ENCODE measurements around the gene CMTM1.

The CMTM1 gene

GRCh38 chr16:66517586-66518263 is 48.5 kb upstream of the CMTM1 start:
- H3K4me1 ChIP-seq (ENCODE audit: low read length), result peaks cover 65% of the 10 kb centered on the region
- no peak overlapping the region for H2AFZ ChIP-seq (ENCODE audit: low read length)
- H3K9ac ChIP-seq (ENCODE audit: low read length), result peak overlapping the region; percentile 89

GRCh38 chr16:66519482-66520373 is 46.5 kb upstream of the CMTM1 start:
- Histone ChIP-seq H3K79me2 (ENCODE audit: low read length) (peaks cover 35% of the 10 kb centered on the region), H2AFZ (ENCODE audit: low read length) (no peak overlapping the region), H3K9me3 (replicated peaks; ENCODE audit: insufficient read depth, low read length) (no peaks in the 10 kb centered on the region), H3F3A (ENCODE audit: insufficient read depth, low read length) (peaks cover 67% of the 10 kb centered on the region), H3K9me2 (replicated peaks; ENCODE audit: insufficient read depth, low read length) (no peaks in the 10 kb centered on the region), H3K4me2 (ENCODE audit: low read depth, low read length) (no peak overlapping the region), H3K27ac (ENCODE audit: low read length) (peak overlapping the region; percentile 92; the same call in 1 of the 2 replicates), H4K20me1 (ENCODE audit: insufficient read depth, low read length) (no peaks in the 10 kb centered on the region), H3K36me3 (replicated peaks; ENCODE audit: insufficient read depth, low read length) (no peaks in the 10 kb centered on the region), H3K27me3 (replicated peaks; ENCODE audit: insufficient read depth, low read length) (no peaks in the 10 kb centered on the region), H3K4me3 (ENCODE audit: low read length) (no peak overlapping the region), H3K9ac (ENCODE audit: low read length) (no peak overlapping the region), H3K4me1 (ENCODE audit: low read length) (peaks cover 83% of the 10 kb centered on the region)
- no peak for DNase-seq
- TF ChIP-seq, protein P1, sequence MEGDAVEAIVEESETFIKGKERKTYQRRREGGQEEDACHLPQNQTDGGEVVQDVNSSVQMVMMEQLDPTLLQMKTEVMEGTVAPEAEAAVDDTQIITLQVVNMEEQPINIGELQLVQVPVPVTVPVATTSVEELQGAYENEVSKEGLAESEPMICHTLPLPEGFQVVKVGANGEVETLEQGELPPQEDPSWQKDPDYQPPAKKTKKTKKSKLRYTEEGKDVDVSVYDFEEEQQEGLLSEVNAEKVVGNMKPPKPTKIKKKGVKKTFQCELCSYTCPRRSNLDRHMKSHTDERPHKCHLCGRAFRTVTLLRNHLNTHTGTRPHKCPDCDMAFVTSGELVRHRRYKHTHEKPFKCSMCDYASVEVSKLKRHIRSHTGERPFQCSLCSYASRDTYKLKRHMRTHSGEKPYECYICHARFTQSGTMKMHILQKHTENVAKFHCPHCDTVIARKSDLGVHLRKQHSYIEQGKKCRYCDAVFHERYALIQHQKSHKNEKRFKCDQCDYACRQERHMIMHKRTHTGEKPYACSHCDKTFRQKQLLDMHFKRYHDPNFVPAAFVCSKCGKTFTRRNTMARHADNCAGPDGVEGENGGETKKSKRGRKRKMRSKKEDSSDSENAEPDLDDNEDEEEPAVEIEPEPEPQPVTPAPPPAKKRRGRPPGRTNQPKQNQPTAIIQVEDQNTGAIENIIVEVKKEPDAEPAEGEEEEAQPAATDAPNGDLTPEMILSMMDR (IDR thresholded peaks at IDR 0.05; ENCODE audit: low read length), result no peak
- TF ChIP-seq EZH2phosphoT487 (IDR thresholded peaks at IDR 0.05; ENCODE audit: low read length) (no peak), EZH2 (optimal IDR thresholded peaks at IDR 0.05; ENCODE audit: low read depth, low read length) (no peak)

More at GRCh38 chr16:66517586-66518263, 48.5 kb upstream of the CMTM1 start:
- TF ChIP-seq, protein P1 (IDR thresholded peaks at IDR 0.05; ENCODE audit: low read length), result no peak
- no peak for TF ChIP-seq EZH2 (optimal IDR thresholded peaks at IDR 0.05; ENCODE audit: low read depth, low read length)
- TF ChIP-seq EZH2phosphoT487 (IDR thresholded peaks at IDR 0.05; ENCODE audit: low read length), result no peak
- Histone ChIP-seq H4K20me1 (ENCODE audit: insufficient read depth, low read length) (no peaks in the 10 kb centered on the region), H3K36me3 (replicated peaks; ENCODE audit: insufficient read depth, low read length) (no peaks in the 10 kb centered on the region), H3K9me3 (replicated peaks; ENCODE audit: insufficient read depth, low read length) (no peaks in the 10 kb centered on the region), H3K4me3 (ENCODE audit: low read length) (peak overlapping the region; percentile 59), H3K4me2 (ENCODE audit: low read depth, low read length) (peak overlapping the region; percentile 78), H3K79me2 (ENCODE audit: low read length) (peaks cover 35% of the 10 kb centered on the region), H3K27me3 (replicated peaks; ENCODE audit: insufficient read depth, low read length) (no peaks in the 10 kb centered on the region), H3K9me2 (replicated peaks; ENCODE audit: insufficient read depth, low read length) (no peaks in the 10 kb centered on the region), H3K27ac (ENCODE audit: low read length) (peak overlapping the region; percentile 96), H3F3A (ENCODE audit: insufficient read depth, low read length) (peaks cover 48% of the 10 kb centered on the region)
- DNase-seq, result no peak

DNA sequence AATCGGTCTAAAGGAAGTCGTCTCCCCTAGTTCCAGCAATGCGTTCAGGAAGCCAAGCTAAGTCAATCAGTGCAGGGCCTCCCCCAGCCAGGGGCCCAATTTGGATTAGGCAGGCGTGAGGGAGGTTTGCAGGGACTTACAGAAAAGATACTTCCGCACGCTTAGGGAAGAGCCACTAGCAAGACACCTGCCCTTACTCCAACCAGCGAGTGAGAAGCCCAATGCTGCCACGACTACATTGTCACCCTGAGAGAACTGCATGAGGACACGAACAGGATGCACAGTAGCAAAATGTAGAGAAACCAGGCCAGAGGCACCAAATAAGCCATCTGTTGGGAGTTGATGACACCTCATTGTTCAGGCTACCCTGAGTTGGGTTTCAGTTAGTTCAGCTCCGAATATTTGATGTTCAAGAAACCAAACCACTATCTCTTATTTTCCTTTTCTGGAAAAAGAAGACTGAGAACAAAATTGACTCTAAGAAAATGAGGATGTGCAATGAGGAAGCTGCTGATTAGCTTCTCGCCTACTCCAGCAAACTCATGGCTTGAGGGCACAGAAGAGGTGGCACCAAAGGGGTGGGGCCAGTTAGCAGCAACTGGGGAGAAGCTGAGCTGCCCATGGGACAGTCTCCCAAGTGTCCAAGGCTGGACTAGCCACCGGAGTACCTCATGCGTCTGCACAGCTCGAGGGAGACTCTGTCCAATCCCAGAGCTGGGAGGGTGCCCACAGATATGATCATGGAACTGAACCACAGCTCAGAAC is 45.7 kb upstream of the CMTM1 start:
- no peak overlapping the region for H3K4me2 ChIP-seq (ENCODE audit: low read depth, low read length)
- H3K9me3 ChIP-seq (replicated peaks; ENCODE audit: insufficient read depth, low read length), result no peaks in the 10 kb centered on the region
- peaks cover 30% of the 10 kb centered on the region for H3K79me2 ChIP-seq (ENCODE audit: low read length)
- TF ChIP-seq EZH2 (optimal IDR thresholded peaks at IDR 0.05; ENCODE audit: low read depth, low read length) (no peak), EZH2phosphoT487 (IDR thresholded peaks at IDR 0.05; ENCODE audit: low read length) (no peak)
- TF ChIP-seq, protein P1 (IDR thresholded peaks at IDR 0.05; ENCODE audit: low read length), result no peak
- no peaks in the 10 kb centered on the region for H4K20me1 ChIP-seq (ENCODE audit: insufficient read depth, low read length)
- peaks cover 74% of the 10 kb centered on the region for H3F3A ChIP-seq (ENCODE audit: insufficient read depth, low read length)
- no peaks in the 10 kb centered on the region for H3K36me3 ChIP-seq (replicated peaks; ENCODE audit: insufficient read depth, low read length)
- no peaks in the 10 kb centered on the region for H3K9me2 ChIP-seq (replicated peaks; ENCODE audit: insufficient read depth, low read length)
- peak; percentile 37 for DNase-seq
- no peaks in the 10 kb centered on the region for H3K27me3 ChIP-seq (replicated peaks; ENCODE audit: insufficient read depth, low read length)
- no peak overlapping the region for H2AFZ ChIP-seq (ENCODE audit: low read length)
- H3K9ac ChIP-seq (ENCODE audit: low read length), result peak overlapping the region; percentile 66; the same call in 1 of the 2 replicates
- peaks cover 86% of the 10 kb centered on the region for H3K4me1 ChIP-seq (ENCODE audit: low read length)
- no peak overlapping the region for H3K4me3 ChIP-seq (ENCODE audit: low read length)
- H3K27ac ChIP-seq (ENCODE audit: low read length), result peak overlapping the region; percentile 92
